Mesendoderm (in vitro differentiated cells): ENCODE results near the gene AFAP1.

ENCODE experiments used
- DNase-seq: peaks from one replicate; pipeline ENCODE4 v3.0.0; 2013
- H2AK5ac ChIP-seq: 2 replicates; pipeline ENCODE4 v1.6.1; 2013; ENCODE audit warnings: low read length, inconsistent platforms
- H2BK120ac ChIP-seq: 2 replicates; pipeline ENCODE4 v1.6.1; 2013; ENCODE audit warnings: low read depth, mild to moderate bottlenecking, low read length, moderate library complexity, mixed read lengths
- H2BK15ac ChIP-seq: replicated peaks from 2 replicates; pipeline ENCODE4 v1.6.1; 2013; ENCODE audit warnings: low read depth, mild to moderate bottlenecking, moderate library complexity
- H2BK5ac ChIP-seq: 2 replicates; pipeline ENCODE4 v1.6.1; 2013; ENCODE audit warnings: low read length, inconsistent platforms
- H3K18ac ChIP-seq: 2 replicates; pipeline ENCODE4 v1.6.1; 2013; ENCODE audit warnings: mild to moderate bottlenecking, low read length, mixed read lengths
- H3K23ac ChIP-seq: one replicate; pipeline ENCODE4 v1.6.1; 2013; ENCODE audit warnings: low read length
- H3K27ac ChIP-seq: 2 replicates; pipeline ENCODE4 v1.5.1; 2013; ENCODE audit warnings: low read depth, mild to moderate bottlenecking, inconsistent platforms, low read length, moderate library complexity
- H3K27me3 ChIP-seq: 2 replicates; pipeline ENCODE4 v1.6.1; 2013; ENCODE audit warnings: low read length, control low read depth, mild to moderate bottlenecking, inconsistent platforms; ENCODE audit not compliant: insufficient read depth, poor library complexity
- H3K36me3 ChIP-seq: 2 replicates; pipeline ENCODE4 v1.6.1; 2013; ENCODE audit warnings: low read length, inconsistent platforms; ENCODE audit not compliant: control insufficient read depth, insufficient read depth
- H3K4ac ChIP-seq: one replicate; pipeline ENCODE4 v1.6.1; 2013; ENCODE audit warnings: low read depth, mild to moderate bottlenecking, low read length, moderate library complexity
- H3K4me1 ChIP-seq: 2 replicates; pipeline ENCODE4 v1.6.1; 2013; ENCODE audit warnings: low read depth, low read length, inconsistent platforms; ENCODE audit not compliant: control insufficient read depth
- H3K4me2 ChIP-seq: 2 replicates; pipeline ENCODE4 v1.6.1; 2013; ENCODE audit warnings: low read length
- H3K4me3 ChIP-seq: 2 replicates; pipeline ENCODE4 v1.5.1; 2013; ENCODE audit warnings: mild to moderate bottlenecking, low read length
- H3K56ac ChIP-seq: one replicate; pipeline ENCODE4 v1.6.1; 2013; ENCODE audit warnings: low read length
- H3K79me1 ChIP-seq: 2 replicates; pipeline ENCODE4 v1.6.1; 2013; ENCODE audit warnings: low read length, inconsistent platforms
- H3K79me2 ChIP-seq: 2 replicates; pipeline ENCODE4 v1.6.1; 2013; ENCODE audit warnings: mild to moderate bottlenecking, low read length; ENCODE audit not compliant: control insufficient read depth, insufficient read depth
- H3K9ac ChIP-seq: 2 replicates; pipeline ENCODE4 v1.6.1; 2013; ENCODE audit warnings: low read length, inconsistent platforms
- H4K5ac ChIP-seq: one replicate; pipeline ENCODE4 v1.6.1; 2013; ENCODE audit warnings: low read length
- H4K8ac ChIP-seq: one replicate; pipeline ENCODE4 v1.6.1; 2013; ENCODE audit warnings: low read depth, mild to moderate bottlenecking, control low read depth, low read length, moderate library complexity
- WGBS: extraction: QIAGEN DNeasy Blood & Tissue Kit; methylation state at CpG from one replicate; pipeline ENCODE4 v1.1.7; 2013; ENCODE audit warnings: low lambda C conversion rate, missing lambda C conversion rate; ENCODE audit not compliant: insufficient coverage; ENCODE audit errors: extremely low coverage; 5-methylcytosine and 5-hydroxymethylcytosine counted together

The AFAP1 gene

GRCh38 chr4:7753931-7754465 is 185.7 kb downstream of the AFAP1 start:
- Histone ChIP-seq H3K36me3 (no peaks in the 10 kb centered on the region), H3K18ac (no peak overlapping the region), H3K56ac (no peak overlapping the region), H3K4ac (no peak overlapping the region), H3K4me2 (no peak overlapping the region), H3K4me3 (no peak overlapping the region), H2AK5ac (no peak overlapping the region), H2BK5ac (no peak overlapping the region), H2BK15ac (no peak overlapping the region), H4K5ac (no peak overlapping the region), H2BK120ac (no peak overlapping the region), H3K4me1 (no peaks in the 10 kb centered on the region), H3K23ac (no peak overlapping the region), H3K9ac (no peak overlapping the region), H3K79me2 (no peaks in the 10 kb centered on the region), H3K27me3 (no peaks in the 10 kb centered on the region), H3K79me1 (no peaks in the 10 kb centered on the region), H3K27ac (no peak overlapping the region), H4K8ac (no peak overlapping the region)
- WGBS: no CpG with 5 or more reads among the region's 15 CpGs
- no peak for DNase-seq

DNA sequence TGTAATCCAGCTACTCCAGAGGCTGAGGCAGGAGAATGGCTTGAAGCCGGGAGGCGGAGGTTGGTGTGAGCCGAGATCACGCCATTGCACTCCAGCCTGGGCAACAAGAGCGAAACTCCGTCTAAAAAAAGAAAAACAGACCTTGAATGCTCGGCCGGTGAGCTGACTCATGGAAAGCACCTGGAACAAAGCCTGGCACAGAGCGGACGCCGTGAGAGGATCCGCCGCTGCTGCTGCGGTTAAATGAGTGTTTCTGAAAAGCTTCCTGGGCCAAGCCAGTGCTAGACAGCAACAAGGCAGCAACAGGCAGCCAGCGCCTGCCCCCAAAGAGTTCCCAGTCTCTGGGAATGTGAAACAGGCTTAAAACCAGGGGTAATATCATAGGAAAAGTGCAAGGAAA is 186.4 kb downstream of the AFAP1 start:
- Histone ChIP-seq H2BK5ac (no peak overlapping the region), H3K23ac (no peak overlapping the region), H2AK5ac (no peak overlapping the region), H4K5ac (no peak overlapping the region), H3K79me1 (no peaks in the 10 kb centered on the region), H4K8ac (no peak overlapping the region), H2BK15ac (no peak overlapping the region), H3K9ac (no peak overlapping the region), H3K27ac (no peak overlapping the region), H2BK120ac (no peak overlapping the region), H3K56ac (no peak overlapping the region), H3K4me2 (no peak overlapping the region), H3K36me3 (no peaks in the 10 kb centered on the region), H3K18ac (no peak overlapping the region), H3K4me1 (no peaks in the 10 kb centered on the region), H3K4ac (no peak overlapping the region), H3K27me3 (no peaks in the 10 kb centered on the region), H3K79me2 (no peaks in the 10 kb centered on the region), H3K4me3 (no peak overlapping the region)
- no CpG with 5 or more reads among the region's 15 CpGs for WGBS
- DNase-seq: no peak

DNA sequence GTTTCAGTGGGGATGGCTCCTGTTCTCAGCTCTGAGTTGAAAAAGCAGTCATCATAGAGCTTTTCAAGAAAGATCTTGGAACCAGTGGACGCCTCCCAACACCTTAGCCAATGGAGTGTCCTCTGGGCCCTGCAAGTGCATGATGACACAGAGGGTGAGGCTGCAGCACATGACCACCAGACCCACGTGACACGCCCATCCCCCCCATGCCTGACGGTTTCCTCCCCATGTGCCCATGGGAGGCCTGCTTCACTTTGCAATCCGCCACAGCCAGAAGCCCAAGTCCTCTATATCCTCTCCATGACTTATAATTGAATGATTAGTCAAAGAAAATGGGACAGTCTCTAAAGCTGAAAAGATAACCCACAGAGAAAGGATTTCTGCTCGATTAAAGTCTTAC is 187.0 kb downstream of the AFAP1 start:
- Histone ChIP-seq H4K5ac (no peak overlapping the region), H2BK5ac (no peak overlapping the region), H3K4me2 (no peak overlapping the region), H3K36me3 (no peaks in the 10 kb centered on the region), H3K27me3 (no peaks in the 10 kb centered on the region), H3K18ac (no peak overlapping the region), H2BK15ac (no peak overlapping the region), H3K23ac (no peak overlapping the region), H3K27ac (no peak overlapping the region), H2BK120ac (no peak overlapping the region), H2AK5ac (no peak overlapping the region), H3K4me3 (no peak overlapping the region), H3K56ac (no peak overlapping the region), H3K79me1 (no peaks in the 10 kb centered on the region), H3K4ac (no peak overlapping the region), H3K79me2 (no peaks in the 10 kb centered on the region), H4K8ac (no peak overlapping the region), H3K4me1 (no peaks in the 10 kb centered on the region), H3K9ac (no peak overlapping the region)
- no CpG with 5 or more reads among the region's 6 CpGs for WGBS
- DNase-seq: no peak

GRCh38 chr4:7750972-7751371 is 188.7 kb downstream of the AFAP1 start:
- Histone ChIP-seq H3K56ac (no peak overlapping the region), H3K9ac (no peak overlapping the region), H2BK15ac (no peak overlapping the region), H3K23ac (no peak overlapping the region), H4K8ac (no peak overlapping the region), H3K4me2 (no peak overlapping the region), H3K27me3 (no peaks in the 10 kb centered on the region), H3K18ac (no peak overlapping the region), H4K5ac (no peak overlapping the region), H3K4me1 (no peaks in the 10 kb centered on the region), H3K27ac (no peak overlapping the region), H3K4me3 (no peak overlapping the region), H3K79me1 (no peaks in the 10 kb centered on the region), H2BK120ac (no peak overlapping the region), H3K4ac (no peak overlapping the region), H2AK5ac (no peak overlapping the region), H3K79me2 (no peaks in the 10 kb centered on the region), H2BK5ac (no peak overlapping the region), H3K36me3 (no peaks in the 10 kb centered on the region)
- DNase-seq: no peak

DNA sequence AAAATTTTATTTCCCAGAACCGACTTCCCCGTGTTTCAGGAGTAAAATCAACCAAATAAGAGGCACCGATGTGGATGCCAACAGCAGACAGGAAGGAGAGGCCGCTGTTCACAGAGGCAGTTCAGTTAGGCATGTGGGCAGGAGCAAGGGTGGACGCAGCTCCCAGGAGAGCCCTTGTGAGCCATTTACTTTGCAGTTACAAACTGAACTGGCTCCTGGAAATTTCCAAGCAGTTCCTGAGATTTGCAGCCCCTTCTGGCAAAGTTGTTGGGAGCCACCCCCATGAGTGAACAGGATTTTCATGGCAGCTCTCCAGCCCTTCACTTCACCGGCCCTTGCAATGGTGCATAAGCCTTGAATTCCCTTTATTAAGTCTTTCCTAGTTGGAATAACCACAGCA is 189.1 kb downstream of the AFAP1 start:
- Histone ChIP-seq H3K23ac (no peak overlapping the region), H3K79me2 (no peaks in the 10 kb centered on the region)

GRCh38 chr4:7747566-7747965 is 192.1 kb downstream of the AFAP1 start:
- Histone ChIP-seq H3K27ac (no peak overlapping the region), H3K4ac (no peak overlapping the region), H4K5ac (no peak overlapping the region), H2BK120ac (no peak overlapping the region), H2BK5ac (no peak overlapping the region), H3K23ac (no peak overlapping the region), H3K4me2 (no peak overlapping the region), H3K9ac (no peak overlapping the region), H2BK15ac (no peak overlapping the region), H3K27me3 (no peaks in the 10 kb centered on the region), H3K79me1 (no peaks in the 10 kb centered on the region), H3K56ac (no peak overlapping the region), H2AK5ac (no peak overlapping the region), H3K18ac (no peak overlapping the region), H3K4me3 (no peak overlapping the region), H3K4me1 (no peaks in the 10 kb centered on the region), H3K36me3 (no peaks in the 10 kb centered on the region), H3K79me2 (no peaks in the 10 kb centered on the region), H4K8ac (no peak overlapping the region)
- DNase-seq: no peak
- no CpG with 5 or more reads among the region's 11 CpGs for WGBS

More for the DNA sequence above, 189.1 kb downstream of the AFAP1 start:
- Histone ChIP-seq H3K4me1 (no peaks in the 10 kb centered on the region), H2BK5ac (no peak overlapping the region), H3K4ac (no peak overlapping the region), H3K4me3 (no peak overlapping the region), H3K36me3 (no peaks in the 10 kb centered on the region), H2AK5ac (no peak overlapping the region), H3K79me1 (no peaks in the 10 kb centered on the region), H3K9ac (no peak overlapping the region), H4K5ac (no peak overlapping the region), H3K18ac (no peak overlapping the region), H3K56ac (no peak overlapping the region), H2BK15ac (no peak overlapping the region), H2BK120ac (no peak overlapping the region), H3K27me3 (no peaks in the 10 kb centered on the region), H3K27ac (no peak overlapping the region), H4K8ac (no peak overlapping the region), H3K4me2 (no peak overlapping the region)
- WGBS: no CpG with 5 or more reads among the region's 6 CpGs
- DNase-seq: no peak
